LNCAP (cell line): ENCODE results near the gene EEF1AKMT1.

Source experiments
- CTCF ChIP-seq: fragments of 450-650 bp; IDR thresholded peaks from 2 replicates; pipeline ENCODE4 v1.5.1; 2017; ENCODE audit warnings: mild to moderate bottlenecking

Gene EEF1AKMT1

GRCh38 chr13:20789665-20790064, 15.9 kb upstream of the EEF1AKMT1 start:
- TF ChIP-seq CTCF, result no peak

- TF ChIP-seq CTCF, result no peak
Observed at GRCh38 chr13:20788312-20788711, 14.6 kb upstream of the EEF1AKMT1 start.

GRCh38 chr13:20787180-20787579, 13.4 kb upstream of the EEF1AKMT1 start:
- no peak for TF ChIP-seq CTCF

DNA sequence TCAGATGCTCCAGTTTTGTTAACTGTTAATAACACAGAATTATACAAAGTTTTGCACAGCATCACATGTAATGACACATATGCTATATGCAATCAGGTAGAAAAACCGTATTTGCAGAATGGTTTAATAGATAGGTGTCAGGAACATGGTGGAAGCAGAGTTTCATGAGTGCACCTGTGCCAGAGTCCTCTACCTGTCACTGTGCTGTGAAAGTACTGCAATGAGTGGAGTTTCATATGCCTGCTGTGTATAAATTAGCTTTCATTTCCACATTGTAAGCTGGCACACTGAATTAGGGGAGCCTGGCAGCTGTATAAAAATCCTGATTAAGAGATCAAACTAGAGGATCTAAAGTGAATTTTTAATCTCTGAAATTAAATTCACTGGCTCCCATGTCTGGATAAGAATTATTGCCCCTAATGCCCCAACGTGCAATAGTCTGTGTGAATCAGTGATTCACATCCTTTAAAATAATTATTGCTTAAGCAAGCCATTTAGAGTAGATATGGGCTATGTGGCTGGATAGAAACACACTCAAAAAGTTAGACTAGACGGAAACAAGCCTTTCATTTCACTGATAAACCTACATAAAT, 8.5 kb upstream of the EEF1AKMT1 start:
- no peak for TF ChIP-seq CTCF

- TF ChIP-seq CTCF, result no peak
Observed at GRCh38 chr13:20780317-20780716, 6.6 kb upstream of the EEF1AKMT1 start.

DNA sequence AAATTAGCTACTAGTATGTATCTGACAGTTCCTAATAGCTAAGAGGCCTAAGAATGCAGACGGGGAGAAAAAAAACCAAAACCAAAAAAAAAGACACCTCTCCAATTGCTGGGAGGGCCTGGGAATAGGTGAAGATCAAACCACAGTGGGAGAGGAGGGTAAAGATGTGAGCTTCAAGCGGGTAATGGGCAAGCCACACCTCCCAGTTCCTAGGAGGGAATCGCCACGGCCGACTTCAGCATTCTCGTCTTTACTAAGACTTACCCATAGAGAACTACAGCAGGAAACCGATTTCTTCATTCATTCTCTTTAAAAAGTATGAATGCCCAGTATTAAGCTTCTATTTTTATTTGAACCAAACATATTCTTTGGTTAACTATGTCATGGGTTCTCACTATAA, 5.6 kb upstream of the EEF1AKMT1 start:
- no peak for TF ChIP-seq CTCF

DNA sequence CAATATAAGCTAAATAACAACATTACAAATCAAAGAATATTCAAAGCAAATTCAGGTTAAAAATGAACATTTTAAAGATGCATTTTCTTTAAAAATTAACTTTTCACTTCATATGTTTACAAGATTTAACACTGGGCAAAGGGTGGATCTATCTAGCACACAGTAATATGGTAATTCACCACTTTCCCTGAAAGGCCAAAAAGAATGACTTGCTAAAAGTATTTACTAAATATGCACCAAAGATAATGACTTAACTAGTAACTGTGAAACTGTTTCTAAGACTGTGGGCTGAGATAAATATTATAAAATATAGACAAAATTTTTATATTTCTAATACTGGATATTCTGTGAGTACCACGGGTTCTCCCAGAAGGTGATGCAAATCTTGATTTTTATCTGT, 4.5 kb upstream of the EEF1AKMT1 start:
- TF ChIP-seq CTCF, result no peak

GRCh38 chr13:20776751-20777150, 3.0 kb upstream of the EEF1AKMT1 start:
- no peak for TF ChIP-seq CTCF
